Activated CD8-positive, alpha-beta memory T cell treated with anti-CD3 and anti-CD28 coated beads, Interleukin-2, amount 50 U/mL, for 1 hour (primary cell): ENCODE measurements around the gene TP53TG5.
A peak's percentile ranks its signal among the peaks of the same experiment; 100 is the strongest.
"Not testable (repeated sequence)": the region's sequence is repeated elsewhere in the genome, so short reads cannot be mapped to it uniquely, and the experiment has no call there.

ENCODE experiments used
- DNase-seq: peaks from one replicate; pipeline ENCODE4 v3.0.0-alpha.2; 2020; ENCODE audit errors: extremely low read depth

The TP53TG5 gene

DNA sequence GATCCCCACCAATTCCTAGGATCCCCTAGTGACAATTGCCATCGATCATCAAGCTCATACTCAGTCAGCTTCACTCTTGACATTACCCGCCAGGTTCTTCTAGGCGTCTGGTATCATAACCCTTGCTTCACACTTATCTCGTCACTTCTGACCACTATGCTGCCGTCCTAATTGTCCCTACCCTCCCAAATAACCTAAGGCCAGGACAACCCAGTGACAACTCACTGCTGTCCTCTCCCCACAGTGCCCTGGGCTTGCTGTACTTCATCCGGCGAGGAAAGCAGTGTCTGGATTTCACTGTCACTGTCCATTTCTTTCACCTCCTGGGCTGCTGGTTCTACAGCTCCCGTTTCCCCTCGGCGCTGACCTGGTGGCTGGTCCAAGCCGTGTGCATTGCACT lies 11.5 kb downstream of the TP53TG5 start:
- no peak for DNase-seq

DNA sequence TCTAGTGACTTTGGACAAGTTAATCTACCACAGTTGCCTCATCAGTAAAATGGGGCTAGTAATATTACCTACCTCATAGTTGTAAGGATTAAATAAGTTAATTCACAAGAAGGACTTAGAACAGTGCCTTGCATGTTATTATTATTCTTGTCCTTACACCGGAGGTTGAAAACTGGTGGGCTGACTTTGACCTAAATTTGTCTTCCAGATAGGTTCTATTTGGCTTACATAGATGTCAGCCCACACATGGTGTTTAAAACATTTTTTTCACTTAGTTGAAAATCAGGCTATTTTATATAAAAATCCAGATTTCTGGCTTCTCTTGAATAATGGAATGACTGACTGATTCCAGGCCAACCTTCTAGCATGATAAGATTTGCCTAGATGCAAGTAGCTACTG lies 11.9 kb downstream of the TP53TG5 start:
- DNase-seq, result no peak

DNA sequence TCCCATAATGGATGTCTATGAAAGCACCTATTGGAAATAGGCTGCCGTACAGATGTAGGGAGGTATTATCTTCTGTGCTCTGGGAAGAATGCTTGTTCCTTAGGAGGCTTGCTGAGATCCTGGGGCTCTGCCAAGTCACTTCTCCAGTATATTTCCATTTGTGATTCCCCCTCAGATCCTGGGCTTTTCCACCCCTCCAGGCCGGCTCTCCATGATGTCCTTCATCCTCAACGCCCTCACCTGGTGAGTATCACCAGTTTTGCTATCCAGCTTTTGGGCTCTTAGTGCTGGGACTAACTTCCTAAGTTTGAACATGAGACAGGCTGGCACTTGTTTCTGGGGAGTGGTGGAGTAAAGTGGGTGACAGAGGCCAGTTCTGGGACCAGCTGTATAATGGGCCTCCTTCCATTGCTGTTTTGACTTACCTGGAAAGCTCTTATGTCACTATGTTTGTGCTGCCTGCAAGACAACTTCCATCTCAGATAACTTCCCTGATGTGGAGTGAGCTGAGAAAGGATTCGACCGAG lies 12.6 kb downstream of the TP53TG5 start:
- no peak for DNase-seq

DNA sequence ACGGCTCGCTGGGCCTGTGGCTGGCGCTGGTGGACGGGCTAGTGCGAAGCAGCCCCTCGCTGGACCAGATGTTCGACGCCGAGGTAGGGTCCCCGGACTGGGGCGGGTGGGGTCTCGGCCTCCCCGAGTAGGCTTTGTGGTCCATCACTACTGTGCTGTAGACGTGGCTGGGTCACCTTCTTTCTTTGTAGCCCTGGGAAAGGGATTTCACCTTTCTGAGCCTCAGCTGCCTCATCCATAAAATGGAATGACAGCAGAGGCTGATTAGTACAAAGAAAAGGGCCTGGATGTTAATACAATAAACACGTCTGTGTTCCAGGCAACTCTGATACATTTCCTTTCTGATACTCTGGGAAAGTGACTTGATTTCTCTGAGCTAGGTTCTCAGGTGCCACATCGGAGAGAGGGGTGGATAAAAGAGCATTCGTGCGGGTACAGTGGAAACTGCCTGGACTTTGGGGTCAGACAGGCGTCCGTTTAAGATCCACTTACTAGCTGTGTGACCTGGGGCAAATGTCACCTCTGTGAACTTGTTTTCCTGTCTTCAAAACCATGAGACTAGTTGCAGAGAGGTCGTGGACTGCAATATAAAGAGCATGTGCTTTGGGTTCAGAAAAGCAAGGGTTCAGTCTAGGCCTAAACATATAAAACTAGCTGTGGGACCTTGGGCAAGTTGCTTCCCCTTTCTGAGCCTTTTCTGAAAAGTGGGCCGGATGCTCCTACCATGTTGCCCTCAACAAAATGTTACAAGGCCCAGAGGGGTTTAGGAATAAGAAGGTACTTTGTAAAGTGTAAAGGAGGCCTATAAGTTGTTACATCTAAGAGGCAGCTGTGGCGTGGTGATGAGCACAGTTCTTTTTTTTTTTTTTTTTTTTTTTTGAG lies 14.3 kb downstream of the TP53TG5 start:
- DNase-seq, result no peak

DNA sequence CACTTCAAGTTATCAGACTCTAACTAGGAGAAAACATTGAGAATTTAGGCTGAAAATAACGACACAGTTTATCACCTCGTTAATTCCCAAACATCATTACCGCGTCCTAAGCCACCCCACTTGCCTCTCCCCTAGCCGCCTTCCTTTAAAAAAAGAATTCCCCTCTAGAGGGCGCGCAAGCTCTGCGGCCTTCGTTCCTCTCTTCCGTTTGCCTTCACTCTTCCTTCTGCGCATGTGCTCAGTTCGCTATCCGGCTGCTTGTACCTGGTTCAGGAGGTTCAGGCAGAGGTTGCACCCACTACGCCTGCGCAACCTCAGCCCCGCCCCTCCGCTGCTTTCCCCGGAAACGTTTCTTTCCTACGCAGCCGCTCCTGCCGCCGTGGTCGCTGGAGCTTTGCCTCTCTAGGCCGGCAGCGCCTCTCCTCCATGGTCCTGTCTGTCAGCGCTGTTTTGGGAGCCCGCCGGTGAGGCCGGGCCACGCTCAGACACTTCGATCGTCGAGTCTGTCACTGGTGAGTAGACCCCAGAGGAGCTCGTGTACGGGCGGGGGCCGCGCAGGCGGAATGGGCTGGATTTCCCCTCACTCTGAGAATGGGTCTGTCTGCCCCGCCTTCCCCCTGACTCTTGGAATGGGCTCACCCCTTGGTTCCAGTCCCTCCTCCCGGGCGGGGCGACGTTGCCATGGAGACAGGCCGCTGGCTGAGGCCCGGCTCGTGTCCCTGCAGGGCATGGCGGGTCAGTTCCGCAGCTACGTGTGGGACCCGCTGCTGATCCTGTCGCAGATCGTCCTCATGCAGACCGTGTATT lies 15.1 kb downstream of the TP53TG5 start, which contains the start of gene SYS1:
SYS1 (plus strand) TSS at position 353 of the 807 bp plus-strand sequence; CDS start at position 729, 376 bp downstream.
- DNase-seq, result peak; percentile 98

DNA sequence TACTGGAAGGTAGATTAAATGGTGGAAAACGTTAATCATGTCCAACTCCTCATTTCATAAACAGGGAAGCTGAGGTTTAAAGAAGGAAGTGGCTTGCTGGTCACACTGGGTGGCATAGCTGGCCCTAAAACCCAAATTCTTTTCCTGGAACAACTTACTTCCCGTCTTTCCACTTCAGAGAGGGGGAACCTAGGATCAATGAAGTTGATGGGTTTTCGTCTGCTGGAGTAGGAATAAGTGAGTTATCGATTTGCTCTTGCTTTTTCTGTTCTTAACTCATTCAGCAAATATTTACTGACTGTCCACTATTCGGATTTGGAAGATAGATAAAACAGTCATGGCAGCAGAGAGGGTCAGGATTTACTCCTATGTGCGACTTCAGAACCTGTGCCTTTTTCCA lies 16.3 kb downstream of the TP53TG5 start:
- no peak for DNase-seq

DNA sequence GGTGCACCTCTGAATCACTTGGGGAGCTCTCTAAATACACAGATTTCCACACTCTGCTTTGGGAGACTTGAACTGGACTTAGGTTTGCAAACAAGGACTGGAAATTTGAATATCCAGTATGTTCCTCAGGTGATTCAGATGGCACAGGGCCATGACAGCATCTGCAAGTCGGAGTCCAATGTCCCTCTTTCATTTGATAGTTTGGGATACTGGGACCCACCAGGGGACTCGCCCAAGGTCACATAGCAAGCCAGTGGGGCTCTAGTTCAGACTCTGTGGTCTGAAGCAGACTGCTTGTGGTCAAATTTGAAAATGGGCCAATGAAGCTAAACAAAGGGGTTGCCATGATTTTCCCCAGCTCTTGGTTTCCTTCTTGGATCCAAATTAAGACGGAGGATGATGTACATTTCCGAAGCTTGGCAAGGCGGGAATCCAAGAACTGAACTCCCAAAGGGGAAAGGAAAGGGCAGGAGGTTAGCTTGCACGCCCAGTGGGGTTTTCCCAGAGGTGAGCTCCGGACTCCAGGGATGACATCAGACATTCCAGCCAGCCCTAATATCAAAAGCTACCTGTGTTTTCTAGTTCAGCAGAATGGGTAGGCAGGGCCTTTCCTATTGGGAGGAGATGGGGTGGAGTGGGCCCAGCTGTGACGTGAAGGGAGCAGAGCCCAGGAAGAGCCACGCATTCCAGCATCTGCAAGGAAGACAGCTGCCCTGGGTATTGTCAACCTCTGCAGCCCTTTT lies 18.5 kb downstream of the TP53TG5 start:
- no peak for DNase-seq

DNA sequence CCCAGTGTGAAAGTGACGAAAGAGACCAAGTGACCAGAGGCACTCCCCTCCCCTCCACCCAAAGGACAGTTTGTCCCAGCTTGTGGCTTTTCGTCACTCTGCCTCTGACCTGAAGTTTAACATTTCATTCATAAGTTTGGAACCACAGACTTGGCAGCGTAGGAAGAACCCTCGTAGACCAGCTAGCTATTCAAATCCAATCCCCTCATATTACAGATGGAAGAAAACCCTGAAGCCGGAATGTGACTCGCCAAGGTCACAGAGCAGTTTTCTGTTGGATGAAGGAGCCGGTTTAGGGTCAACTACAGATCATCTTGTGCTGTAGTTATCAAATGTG lies 19.1 kb downstream of the TP53TG5 start:
- no peak for DNase-seq

DNA sequence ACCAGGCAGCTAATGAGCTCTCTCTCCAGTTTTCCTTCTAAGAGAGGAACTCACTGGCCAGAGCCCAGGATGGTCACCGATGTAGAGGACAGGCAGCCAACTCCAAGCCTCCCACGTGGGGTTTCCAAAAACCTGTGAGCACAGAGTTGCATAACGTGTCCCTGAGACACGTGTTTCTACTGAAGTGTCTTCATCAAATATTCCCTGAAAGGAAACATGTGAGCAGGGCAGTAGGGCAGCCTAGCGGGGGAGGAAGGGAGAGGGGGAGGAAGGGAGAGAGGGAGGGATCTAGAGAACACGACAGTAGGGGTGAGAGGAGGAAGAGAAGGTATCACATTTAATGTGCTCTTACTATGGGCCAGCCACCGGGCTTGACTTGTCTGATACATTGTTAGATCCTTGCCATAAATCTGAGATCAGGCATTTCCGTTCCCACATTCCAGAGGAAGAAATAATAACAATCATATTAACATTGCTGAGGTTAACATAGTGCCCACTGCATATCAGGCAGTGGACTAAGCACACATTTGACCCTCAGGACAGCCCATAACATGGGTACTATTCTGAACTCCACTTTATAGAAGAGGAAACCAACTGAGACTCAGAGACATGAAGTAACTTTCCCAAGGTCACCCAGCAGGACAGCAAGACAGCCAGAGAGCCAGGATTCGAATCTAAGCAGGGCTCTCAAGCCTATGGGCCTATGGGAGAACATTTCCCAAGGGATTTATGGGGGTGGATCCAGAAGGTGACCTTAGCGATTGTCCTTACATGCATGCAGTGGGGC lies 19.6 kb downstream of the TP53TG5 start:
- no peak for DNase-seq

DNA sequence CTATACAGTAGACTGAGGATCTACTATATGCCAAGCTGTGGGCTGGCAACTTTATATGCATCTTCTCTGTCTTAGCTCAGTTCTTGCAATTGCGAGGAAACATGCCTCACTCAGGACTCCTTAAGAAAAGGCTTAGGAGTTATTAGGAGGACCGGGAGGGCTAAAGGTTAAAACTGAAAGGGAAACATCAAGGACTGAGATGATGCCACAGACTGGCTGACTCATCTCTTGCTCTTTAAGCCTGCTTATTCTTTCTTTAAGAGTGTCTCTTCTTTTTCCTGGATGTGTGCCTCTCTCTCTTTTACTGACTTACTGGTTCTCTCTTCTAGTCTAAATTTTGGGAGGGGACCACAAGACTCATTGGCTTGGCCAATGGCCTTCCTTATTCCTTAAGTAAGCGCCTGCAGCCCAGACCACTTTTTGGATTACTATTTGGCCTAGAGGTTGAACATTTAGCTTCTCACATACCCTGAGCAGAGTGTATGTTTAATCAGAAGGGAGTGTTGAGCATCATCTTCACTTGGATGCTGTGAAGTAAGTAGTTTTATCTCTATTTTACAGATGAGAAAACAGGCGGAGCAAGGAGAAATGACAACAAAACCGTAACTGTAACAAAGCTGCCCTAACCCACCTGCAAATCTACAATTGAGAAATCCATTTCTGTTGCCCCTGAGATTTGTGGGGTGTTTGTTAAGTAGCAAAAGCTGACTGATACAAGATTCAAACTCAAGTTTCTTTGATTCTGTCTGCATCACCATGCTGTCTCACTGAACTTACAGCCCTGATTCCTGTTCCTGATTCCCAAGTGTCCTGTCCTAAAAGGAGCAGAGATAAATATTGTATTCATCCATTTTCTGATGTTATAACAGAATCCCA lies 22.7 kb downstream of the TP53TG5 start:
- DNase-seq, result no peak

DNA sequence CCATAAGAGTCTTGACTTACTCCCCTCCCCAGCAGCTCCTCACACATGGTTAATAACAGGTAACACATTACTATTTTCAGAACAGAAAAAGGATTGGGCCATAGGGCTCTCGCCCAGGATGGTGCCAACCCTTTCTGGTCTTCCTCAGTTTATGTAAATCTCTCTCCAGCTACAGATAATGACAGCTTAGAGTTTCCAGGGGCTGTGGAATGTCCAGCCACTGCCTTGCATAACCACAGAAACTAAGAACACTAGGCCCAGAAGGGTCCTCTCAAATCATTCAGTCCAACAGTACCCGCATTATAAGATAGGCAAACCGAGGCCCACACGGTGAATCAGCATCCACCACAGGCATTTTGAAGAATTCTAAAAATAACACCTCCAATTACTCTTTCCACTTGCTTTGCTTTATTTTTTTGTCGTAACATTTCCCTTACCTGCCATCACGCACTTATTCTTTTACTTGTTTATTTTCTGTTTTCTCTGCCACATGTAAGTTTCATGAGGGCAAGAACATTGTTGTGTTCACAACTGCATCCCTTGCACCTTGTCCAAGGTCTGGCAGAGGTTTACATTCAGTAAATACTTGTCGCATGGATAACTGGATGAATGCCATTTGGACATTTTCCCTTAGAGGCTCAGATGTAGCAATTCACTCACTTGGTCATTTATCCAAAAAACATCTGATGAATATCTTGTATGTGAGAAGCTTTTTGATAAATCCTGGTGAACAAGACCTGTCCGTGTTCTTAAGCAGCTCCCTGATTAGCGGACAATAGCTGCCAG lies 23.5 kb downstream of the TP53TG5 start:
- DNase-seq, result no peak

DNA sequence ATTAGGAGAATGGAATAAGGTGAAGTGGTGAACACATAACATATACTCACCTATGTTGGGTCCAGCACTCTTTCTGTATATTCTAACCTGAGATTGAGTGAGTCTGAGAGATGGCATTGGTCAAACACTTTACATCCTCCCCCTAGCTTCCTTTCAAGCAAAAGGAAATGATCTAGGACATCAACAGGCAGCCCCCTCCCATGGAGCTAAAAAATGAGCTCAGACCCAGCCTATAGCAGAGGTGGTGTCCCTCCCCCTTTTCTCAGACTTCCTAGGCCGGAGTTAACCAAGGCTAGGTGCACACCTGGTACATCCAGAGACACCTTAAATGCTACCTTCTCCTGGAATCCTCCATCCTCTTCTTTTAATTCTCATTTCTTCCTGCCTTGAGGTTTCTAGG lies 24.4 kb downstream of the TP53TG5 start:
- no peak for DNase-seq

DNA sequence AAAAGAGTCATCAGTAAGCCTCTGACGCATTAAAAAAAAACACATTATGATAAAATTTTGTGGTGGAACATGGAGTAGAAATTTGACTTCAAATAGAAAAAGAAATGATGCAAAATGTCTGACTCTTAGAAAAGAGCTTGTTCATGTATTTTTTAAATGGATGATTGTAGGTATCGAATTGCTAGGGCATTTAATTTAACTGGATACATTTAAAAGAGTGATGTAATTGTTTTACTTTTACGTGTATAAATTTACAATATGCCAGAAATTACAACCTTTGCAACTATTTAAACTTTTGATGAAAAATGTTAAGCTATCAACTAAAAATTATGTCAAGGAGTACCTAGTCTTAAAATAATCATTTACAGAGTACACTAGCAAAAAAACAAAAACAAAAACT lies 25.4 kb downstream of the TP53TG5 start:
- no peak for DNase-seq

DNA sequence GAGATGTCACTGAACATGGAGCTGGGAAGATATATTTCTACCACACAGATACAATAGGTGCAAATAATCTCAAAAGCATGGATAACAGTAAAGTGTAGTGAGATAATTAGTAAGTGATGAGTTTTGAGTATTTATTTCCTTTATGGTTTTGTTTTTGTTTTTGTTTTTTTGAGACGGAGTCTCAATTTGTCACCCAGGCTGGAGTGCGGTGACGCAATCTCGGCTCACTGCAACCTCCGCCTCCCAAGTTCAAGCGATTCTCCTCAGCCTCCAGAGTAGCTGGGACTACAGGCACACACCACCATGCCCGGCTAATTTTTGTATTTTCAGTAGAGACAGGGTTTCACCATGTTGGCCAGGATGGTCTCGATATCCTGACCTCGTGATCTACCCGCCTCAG lies 27.3 kb downstream of the TP53TG5 start:
- not testable (repeated sequence) for DNase-seq

DNA sequence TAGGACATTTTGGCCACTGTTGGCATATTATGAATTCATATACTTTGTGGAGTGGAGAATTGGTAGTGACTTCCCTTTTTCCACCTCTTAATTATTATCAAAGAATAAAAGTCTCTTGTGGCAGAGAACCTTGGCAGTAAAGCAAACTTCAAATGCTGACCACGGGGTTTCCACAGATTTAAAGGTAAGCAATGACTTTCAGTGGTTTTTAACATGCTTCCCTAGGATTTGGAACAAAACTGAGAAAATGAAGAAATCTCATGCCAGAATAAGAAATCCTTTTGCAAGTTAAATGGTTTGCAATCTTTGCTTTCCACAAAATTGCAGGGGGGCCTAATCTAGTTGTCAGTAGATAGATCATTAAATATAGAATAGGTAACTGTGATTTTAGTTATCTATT lies 27.9 kb downstream of the TP53TG5 start:
- no peak for DNase-seq

DNA sequence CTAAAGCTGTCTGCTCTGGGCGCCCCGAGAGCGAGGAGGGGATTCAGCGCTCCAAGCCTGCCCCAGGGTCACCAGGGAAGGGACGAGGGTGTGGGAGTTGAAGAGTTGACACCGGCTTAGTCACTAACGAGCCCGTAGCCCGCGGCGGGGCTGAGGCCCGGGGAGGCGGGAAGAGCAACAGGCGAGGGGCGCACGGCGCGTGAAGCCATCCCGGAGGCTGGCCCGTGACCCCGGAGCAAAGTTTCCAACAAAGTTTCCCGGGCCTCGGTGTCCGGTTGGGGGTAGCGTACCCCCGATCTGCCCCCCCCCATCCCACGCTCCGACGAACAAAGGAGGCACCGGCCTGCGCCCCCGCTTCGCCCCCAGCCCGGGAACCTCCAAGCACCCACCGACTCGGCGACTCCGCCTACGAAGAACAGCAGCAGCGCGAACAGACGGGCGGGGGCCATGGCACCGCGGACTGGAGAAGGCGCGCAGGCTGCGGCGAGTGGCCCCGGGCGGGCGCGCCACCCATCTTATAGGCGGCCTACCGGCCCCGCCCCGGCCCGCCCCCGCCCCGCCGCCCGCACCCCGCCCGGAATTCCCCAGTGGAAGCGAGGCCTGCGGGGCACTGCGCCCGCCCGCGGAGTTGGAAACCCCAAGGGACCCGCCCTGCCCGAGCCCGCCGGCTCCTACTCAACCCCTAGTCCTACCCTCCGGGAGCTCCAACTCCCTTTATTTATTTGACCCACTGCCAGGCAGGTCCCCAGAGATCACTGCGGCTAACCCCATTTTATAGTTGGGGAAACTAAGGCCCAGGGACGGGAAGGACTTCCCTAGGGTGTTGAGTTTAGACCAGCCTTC lies 30.0 kb downstream of the TP53TG5 start, which contains the start of gene SDC4:
SDC4 (minus strand) TSS at position 489 of the 843 bp plus-strand sequence; CDS start at position 449, 40 bp downstream.
- no peak for DNase-seq

DNA sequence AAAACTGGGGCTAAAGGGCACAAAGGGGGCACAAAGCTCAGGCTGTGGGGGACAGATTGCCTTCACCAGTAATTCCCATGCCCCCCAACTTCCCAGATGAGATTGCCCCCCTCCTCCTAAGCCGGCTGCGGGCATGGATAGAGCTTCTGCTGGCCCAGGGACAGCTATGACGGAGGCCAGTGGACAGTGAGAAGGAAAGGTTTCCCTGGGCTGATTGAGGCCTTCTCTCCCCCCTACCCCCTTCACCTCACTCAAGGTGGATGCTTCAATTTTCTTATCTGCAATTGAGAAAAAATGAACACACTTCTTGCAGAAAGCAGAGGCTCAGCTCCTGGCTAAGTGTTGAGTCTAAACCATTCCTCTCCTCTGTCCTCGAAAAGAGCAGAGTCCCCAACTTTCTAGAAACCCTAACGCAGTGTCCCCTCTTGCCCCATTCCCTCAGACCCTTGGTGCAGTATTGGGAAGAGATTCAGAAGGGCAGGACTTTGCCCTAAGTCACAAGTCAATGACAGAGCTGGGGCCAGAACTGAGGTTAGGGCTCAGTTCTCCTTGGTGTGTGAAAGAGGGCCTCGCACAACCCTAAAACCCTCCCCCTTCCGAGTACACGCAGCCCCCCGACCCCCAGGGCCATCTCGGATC lies 30.7 kb downstream of the TP53TG5 start:
- no peak for DNase-seq

DNA sequence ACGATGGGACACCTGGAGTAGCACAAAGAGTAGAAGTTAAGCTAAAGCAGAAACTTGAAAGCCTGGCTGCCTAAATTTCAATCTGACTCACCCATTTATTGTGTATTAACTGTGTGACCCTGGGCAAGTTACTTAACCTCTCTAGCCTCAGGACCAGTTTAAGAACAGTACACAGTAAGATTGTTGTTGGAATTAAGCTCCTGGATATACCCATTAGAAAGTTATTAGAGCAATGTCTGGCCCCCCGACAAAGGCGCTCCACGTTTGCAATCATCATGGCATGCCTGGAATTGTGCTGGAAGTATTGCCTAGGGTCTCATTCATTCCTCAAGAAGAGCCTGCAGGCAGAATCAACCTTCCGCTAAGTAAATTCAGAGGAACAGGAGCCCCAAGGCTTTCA lies 31.3 kb downstream of the TP53TG5 start:
- DNase-seq, result no peak
